Stimulated activated naive CD8-positive, alpha-beta T cell treated with anti-CD3 and anti-CD28 coated beads, Interleukin-15, Interleukin-2, amounts not matched to agents 100 ng/mL and 50 ng/mL, for 24 hours (primary cell): Measurements from ENCODE around the gene MRPL23.

Experiments
- H3K27ac Mint-ChIP-seq: one replicate; pipeline ENCODE4 v1.8.0; 2021; ENCODE audit warnings: mild to moderate bottlenecking, mixed read lengths
- H3K27me3 Mint-ChIP-seq: one replicate; pipeline ENCODE4 v1.8.0; 2021; ENCODE audit warnings: mixed read lengths
- H3K36me3 Mint-ChIP-seq: one replicate; pipeline ENCODE4 v1.8.0; 2021; ENCODE audit warnings: low read depth, mixed read lengths
- H3K4me1 Mint-ChIP-seq: one replicate; pipeline ENCODE4 v1.8.0; 2021; ENCODE audit warnings: low read depth, mixed read lengths
- H3K4me3 Mint-ChIP-seq: one replicate; pipeline ENCODE4 v1.8.0; 2021; ENCODE audit warnings: mild to moderate bottlenecking, mixed read lengths
- H3K9me3 Mint-ChIP-seq: one replicate; pipeline ENCODE4 v1.8.0; 2021; ENCODE audit warnings: mixed read lengths

Gene MRPL23

DNA sequence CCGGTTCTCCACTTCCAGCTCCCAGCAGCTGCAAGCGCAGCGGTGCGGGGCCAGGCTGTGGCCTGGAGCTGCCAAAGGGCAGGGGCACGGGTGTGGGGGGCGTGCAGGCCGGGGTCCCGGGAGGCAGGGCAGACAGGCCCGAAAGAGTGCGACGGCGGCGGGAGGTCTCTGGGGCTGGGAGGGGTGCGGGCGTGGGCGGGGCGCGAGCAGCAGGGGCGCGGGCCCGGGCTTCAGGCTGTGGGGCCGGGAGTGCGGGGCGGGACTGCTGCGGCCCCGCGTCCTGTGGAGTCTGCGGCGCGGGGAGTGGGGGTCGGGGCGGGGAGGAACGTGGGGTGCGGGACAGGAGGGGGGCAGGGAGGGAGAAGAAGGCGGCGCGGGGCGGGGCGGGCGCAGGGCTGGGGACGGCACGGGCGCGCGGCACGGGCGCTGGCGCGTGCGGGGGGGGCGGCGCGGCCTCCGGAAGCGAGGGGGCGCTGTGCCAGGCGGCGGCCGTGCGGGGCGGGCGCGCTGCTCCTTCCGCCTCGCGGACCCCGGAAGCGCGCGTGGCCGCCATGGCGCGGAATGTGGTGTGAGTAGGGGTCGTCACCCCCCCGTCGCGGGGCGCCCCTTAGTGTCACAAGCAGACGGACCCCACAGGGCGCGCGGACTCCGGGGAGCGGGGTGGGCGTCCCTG is at the start of gene MRPL23:
MRPL23 (plus strand) TSS at position 521 of the 673 bp plus-strand sequence; CDS start at position 552, 31 bp downstream.
- H3K27ac Mint-ChIP-seq, result no peak within 1 kb of the TSS
- no peak within 1 kb of the TSS for H3K4me3 Mint-ChIP-seq
- no peaks in the 10 kb centered on the region for H3K36me3 Mint-ChIP-seq

DNA sequence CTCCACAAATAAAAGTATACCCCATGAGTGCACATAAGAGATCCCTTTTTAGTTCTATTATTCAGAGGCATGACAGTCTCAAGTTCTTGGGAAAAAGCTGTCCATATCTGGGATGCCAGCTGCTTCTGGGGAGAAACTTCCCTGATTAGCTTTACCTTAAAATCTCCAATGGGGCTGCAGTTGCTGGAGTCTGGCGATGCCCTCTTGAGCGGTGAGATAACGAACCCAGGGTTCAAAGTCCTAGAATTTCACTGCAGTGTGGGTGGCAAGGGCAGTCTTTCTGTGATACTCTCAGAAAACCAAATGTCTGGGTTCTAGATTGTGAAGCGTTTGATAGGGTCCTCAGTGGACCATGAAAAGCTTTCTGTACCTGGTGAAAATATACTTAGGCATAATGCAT is 48.0 kb upstream of the MRPL23 start:
- peaks cover 12% of the 10 kb centered on the region for H3K27me3 Mint-ChIP-seq
- H3K4me1 Mint-ChIP-seq, result peaks cover 4% of the 10 kb centered on the region
- no peak overlapping the region for H3K27ac Mint-ChIP-seq
- no peaks in the 10 kb centered on the region for H3K36me3 Mint-ChIP-seq
- no peak overlapping the region for H3K4me3 Mint-ChIP-seq
- H3K9me3 Mint-ChIP-seq, result no peaks in the 10 kb centered on the region

More for the DNA sequence above, at the start of gene MRPL23:
- no peaks in the 10 kb centered on the region for H3K4me1 Mint-ChIP-seq
- H3K27me3 Mint-ChIP-seq, result no peaks in the 10 kb centered on the region
- H3K9me3 Mint-ChIP-seq, result no peaks in the 10 kb centered on the region

DNA sequence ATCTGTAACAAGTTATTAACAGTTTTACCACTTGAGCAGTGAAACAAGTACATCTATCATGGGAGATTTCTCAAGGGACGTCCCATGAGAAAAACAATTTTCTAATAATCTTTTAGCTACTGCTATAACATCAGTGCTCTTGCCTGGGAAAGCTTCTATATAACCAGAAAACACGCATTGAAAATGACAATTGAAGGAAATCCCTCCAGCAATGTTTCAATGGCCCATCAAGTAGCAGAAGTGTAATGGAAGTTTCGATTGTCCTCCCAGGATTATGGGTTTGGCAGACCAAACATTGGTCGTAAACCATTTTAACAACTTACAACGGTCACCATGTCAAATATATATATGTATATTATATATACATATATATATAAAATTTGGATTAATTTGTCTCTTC is 47.4 kb upstream of the MRPL23 start:
- no peaks in the 10 kb centered on the region for H3K9me3 Mint-ChIP-seq
- H3K4me1 Mint-ChIP-seq, result peaks cover 4% of the 10 kb centered on the region
- H3K36me3 Mint-ChIP-seq, result no peaks in the 10 kb centered on the region
- no peak overlapping the region for H3K4me3 Mint-ChIP-seq
- H3K27ac Mint-ChIP-seq, result no peak overlapping the region
- peaks cover 12% of the 10 kb centered on the region for H3K27me3 Mint-ChIP-seq

DNA sequence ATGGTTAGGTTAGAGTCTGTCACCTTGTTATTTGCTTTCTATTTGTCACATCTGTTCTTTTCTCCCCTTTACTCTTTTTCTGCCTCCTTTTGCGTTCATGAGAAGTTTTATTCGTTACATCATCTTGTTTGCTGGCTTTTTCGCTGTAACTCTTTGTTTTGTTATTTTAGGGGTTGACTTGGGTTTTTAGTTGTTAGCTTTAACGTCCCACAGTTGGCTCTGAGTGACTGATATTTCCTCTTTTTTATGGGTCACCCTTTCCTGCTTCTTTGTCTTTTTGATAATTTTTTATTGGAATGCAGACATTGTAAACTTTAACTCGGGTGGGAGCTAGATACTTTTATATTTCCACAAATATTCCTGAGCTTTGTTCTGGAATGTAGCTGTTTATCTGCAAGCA is 41.0 kb upstream of the MRPL23 start:
- Mint-ChIP-seq H3K9me3 (no peaks in the 10 kb centered on the region), H3K27ac (no peak overlapping the region), H3K4me1 (no peaks in the 10 kb centered on the region), H3K27me3 (peaks cover 3% of the 10 kb centered on the region), H3K36me3 (no peaks in the 10 kb centered on the region), H3K4me3 (no peak overlapping the region)

DNA sequence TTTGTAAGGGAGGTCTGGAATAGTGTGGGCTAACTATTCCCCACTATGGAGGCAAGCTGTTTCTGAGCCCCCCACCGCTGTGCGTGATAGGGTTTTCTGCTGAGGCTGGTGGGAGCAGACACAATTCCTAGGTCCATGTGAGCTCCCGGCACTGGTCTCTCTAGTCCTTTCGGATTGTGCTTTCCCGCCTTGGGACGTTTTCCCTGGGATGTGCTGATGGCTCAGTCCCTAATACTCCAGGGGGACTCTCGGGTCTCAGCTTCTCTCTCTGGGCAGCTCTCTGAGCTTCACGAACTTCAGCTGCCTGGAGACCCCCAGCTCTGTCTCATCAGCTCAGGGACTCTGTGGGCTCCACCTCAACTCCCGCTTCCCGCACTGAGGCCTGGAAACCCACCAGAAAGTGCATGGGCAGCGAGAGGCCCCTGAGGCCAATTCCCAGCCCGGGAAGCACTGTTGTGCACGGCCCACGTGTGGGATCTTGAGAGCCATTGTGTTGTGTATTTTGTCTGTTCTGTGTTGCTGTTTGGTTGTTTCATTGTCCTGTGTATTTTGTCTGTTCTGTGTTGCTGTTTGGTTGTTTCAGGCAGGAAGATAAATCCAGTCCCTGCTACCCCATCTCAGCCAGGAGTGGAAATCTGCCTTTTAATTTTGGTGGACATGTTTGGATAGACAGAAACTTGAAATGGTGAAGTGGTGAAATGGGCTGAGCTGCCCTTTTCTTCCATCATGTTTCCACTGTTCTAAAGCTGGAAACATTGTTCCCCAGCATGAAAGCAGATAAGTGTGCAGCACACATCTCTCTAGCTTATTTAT is 40.3 kb upstream of the MRPL23 start:
- Mint-ChIP-seq H3K27me3 (peaks cover 3% of the 10 kb centered on the region), H3K36me3 (no peaks in the 10 kb centered on the region), H3K27ac (no peak overlapping the region), H3K4me1 (no peaks in the 10 kb centered on the region), H3K4me3 (no peak overlapping the region), H3K9me3 (no peaks in the 10 kb centered on the region)

DNA sequence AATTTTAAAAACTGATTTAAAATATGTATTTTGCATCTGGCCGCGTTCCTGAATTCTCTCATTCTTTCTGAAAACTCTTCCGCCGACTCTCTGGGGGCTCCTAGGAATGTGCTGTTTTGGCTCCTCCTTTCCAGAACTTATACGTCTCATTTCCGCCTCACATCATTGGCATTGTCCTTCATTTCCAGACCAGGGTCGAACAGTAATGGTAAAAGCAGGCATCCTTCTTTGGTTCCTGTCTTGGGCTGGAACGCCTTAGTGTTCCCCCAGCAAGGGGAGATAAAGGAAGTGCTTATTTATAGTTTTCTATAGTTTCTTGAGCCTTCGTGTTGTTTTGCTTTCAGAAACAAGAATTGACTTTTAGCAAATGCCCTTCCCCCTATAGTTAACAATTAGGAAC is 38.5 kb upstream of the MRPL23 start:
- Mint-ChIP-seq H3K4me3 (no peak overlapping the region), H3K9me3 (no peaks in the 10 kb centered on the region), H3K4me1 (no peaks in the 10 kb centered on the region), H3K36me3 (no peaks in the 10 kb centered on the region), H3K27me3 (peaks cover 5% of the 10 kb centered on the region), H3K27ac (no peak overlapping the region)

DNA sequence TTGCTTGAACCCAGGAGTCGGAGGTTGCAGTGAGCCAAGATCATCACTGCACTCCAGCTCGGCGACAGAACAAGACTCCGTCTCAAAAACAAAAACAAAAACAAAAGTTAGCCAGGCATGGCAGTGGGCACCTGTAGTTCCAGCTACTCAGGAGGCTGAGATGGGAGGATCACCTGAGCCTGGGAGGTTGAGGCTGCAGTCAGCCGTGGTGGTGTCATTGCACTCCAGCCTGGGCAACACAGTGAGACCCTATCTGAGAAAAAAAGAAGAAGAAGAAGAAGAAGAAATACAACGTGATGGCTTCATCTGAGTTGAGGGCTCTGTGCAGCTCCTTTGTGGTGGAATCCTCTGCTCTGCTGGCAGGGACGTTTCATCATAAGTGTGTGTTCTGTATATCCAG is 37.6 kb upstream of the MRPL23 start:
- H3K27ac Mint-ChIP-seq, result no peak overlapping the region
- no peaks in the 10 kb centered on the region for H3K9me3 Mint-ChIP-seq
- H3K4me1 Mint-ChIP-seq, result no peaks in the 10 kb centered on the region
- H3K27me3 Mint-ChIP-seq, result peaks cover 5% of the 10 kb centered on the region
- no peaks in the 10 kb centered on the region for H3K36me3 Mint-ChIP-seq
- no peak overlapping the region for H3K4me3 Mint-ChIP-seq

DNA sequence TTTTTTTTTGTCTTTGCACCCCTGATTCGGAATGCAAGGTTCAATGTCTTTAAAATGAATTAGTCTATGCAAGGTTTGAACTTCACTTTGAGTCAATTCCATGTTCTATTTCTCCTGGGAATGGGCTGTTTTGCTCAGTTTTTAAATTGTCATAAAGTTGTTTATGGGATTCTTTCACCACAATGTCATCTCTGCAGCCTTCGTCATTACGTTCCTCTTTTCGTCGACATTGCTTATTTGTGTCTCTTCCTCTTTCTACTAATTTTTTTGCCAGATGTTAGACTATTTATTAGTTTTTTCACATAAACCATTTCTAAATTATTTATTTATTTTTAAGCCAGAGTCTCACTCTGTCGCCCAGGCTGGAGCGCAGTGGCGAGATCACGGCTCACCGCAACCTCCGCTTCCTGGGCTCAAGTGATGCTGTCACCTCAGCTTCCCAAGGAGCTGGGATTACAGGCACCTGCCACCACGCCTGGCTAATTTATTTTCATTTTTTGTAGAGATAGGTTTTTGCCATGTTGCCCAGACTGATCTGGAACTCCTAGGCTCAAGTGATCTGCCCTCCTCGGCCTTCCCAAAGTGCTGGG is 34.7 kb upstream of the MRPL23 start:
- H3K4me3 Mint-ChIP-seq, result no peak overlapping the region
- peaks cover 13% of the 10 kb centered on the region for H3K4me1 Mint-ChIP-seq
- peaks cover 3% of the 10 kb centered on the region for H3K27me3 Mint-ChIP-seq
- H3K27ac Mint-ChIP-seq, result no peak overlapping the region
- no peaks in the 10 kb centered on the region for H3K36me3 Mint-ChIP-seq
- no peaks in the 10 kb centered on the region for H3K9me3 Mint-ChIP-seq

DNA sequence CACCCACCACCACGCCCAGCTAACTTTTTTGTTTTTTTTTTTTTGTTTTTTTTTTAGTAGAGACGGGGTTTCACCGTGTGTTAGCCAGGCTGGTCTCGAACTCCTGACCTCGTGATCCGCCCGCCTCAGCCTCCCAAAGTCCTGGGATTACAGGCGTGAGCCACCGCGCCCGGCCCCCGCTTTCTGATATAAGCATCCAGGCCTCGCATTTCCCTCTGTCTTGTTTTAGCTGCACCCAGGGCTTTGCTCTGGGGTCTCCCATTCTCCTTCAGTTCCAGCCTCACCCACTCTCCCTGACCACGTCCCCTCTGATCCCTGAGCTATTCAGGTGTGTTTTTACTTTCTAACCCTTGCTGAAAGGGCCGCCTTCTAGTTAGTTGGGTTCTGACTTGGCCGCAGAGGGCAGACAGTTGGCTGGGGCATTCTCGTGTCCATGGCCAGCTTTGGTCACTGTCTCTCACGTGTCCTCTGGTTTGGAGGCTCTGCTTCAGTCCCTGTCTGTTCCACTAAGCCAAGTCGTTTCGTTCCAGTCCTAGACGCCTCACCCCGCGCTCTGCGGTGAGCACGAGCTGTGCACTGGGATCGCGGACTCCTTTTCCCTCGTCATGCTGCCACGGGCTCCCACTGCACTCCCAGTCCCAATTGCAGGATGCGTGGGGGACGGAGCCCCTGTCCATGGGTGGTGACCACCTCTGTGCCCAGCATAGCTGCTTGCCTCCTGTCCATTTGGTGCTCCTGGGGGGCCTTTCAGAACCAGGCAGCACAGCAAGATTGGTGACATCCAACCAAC is 33.7 kb upstream of the MRPL23 start:
- Mint-ChIP-seq H3K9me3 (no peaks in the 10 kb centered on the region), H3K4me3 (no peak overlapping the region), H3K27me3 (peaks cover 3% of the 10 kb centered on the region), H3K4me1 (peaks cover 13% of the 10 kb centered on the region), H3K36me3 (no peaks in the 10 kb centered on the region), H3K27ac (no peak overlapping the region)

DNA sequence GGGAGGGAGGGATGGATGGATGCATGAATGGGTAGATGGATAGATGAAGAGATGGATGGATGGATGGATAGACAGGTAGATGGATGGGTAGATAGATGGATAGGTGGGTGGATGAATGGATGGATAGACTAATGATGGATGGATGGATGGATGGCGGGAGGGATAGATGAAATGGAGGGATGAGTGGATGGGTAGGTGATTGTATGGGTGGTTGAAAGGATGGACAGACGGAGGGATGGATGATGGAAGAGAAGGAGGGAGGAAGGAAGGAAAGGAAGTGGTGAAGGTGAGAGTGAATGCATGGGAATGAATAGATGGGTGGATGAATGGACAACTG is 31.4 kb upstream of the MRPL23 start:
- Mint-ChIP-seq H3K36me3 (no peaks in the 10 kb centered on the region), H3K27me3 (peaks cover 3% of the 10 kb centered on the region), H3K9me3 (no peaks in the 10 kb centered on the region), H3K4me3 (no peak overlapping the region), H3K27ac (no peak overlapping the region), H3K4me1 (peaks cover 13% of the 10 kb centered on the region)

DNA sequence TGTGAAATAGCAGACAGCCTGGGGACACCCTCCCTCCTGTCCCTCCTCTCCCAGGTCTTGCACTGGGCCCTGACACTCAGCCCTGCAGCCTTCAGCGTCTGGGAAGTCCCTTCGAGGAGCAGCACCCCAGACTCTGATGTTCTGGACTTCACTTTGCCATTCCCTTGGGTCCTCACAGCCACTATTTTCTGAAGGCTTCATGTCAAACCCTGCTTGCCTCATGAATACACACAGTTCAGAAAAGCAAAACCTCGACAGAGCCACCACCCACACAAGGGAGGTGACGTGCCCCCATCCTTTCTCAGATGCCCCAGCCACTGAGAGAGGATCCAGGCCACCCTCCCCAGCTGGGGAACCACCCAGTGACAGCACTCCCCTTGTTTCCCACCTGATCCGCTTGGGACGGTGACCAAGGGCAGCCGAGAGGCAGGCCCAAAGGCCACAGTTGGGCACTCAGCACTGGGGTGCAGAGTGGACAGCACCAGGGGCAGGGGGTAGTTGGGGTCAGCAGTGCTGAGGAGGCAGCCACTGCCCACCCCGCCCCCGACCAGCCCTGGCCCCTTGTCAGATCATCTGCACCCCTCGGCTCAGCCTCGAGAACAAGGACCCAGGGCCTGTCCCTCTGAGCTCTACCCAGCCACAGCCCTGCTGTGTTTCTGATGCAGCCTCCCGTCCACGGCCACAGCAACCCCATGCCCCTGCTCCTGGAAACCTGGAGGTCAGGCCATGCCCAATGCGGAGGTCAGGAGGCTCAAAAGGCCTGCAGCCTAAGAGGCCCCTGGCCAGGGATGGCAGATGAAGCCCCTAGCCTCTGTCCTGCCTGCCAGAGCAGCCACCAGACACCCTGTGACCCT is 30.8 kb upstream of the MRPL23 start:
- Mint-ChIP-seq H3K36me3 (no peaks in the 10 kb centered on the region), H3K9me3 (no peaks in the 10 kb centered on the region), H3K27ac (no peak overlapping the region)

DNA sequence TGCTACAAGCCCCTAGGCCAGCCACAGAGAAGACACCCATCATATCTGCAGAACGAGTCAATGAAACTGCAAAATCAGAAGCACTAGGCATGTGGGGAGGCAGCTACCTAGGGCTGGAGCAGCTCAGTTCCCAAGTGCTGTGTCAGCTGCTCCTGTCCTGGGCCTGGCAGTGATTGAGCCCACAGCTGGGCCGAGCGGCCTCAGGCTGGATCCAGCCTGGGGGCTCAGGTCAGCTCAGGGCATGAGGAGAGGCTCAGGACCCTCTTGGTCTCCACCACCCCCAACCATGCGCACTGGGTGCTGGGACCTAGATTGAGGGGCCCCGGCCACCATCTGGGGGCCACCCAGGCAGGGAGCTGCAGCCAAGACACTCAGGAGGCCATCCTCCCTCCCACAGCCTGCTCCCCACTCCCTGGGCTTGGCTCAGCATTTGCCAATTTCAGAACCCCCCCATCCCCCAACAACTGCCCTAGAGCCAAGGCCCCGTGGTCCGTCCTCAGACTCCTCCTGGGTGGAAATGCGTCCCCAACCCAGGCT is 30.1 kb upstream of the MRPL23 start:
- peaks cover 13% of the 10 kb centered on the region for H3K4me1 Mint-ChIP-seq
- H3K36me3 Mint-ChIP-seq, result no peaks in the 10 kb centered on the region
- no peak overlapping the region for H3K27ac Mint-ChIP-seq
- H3K27me3 Mint-ChIP-seq, result peaks cover 3% of the 10 kb centered on the region
- no peak overlapping the region for H3K4me3 Mint-ChIP-seq
- no peaks in the 10 kb centered on the region for H3K9me3 Mint-ChIP-seq

More for the DNA sequence above, 30.8 kb upstream of the MRPL23 start:
- Mint-ChIP-seq H3K27me3 (peaks cover 3% of the 10 kb centered on the region), H3K4me1 (peaks cover 13% of the 10 kb centered on the region), H3K4me3 (no peak overlapping the region)

DNA sequence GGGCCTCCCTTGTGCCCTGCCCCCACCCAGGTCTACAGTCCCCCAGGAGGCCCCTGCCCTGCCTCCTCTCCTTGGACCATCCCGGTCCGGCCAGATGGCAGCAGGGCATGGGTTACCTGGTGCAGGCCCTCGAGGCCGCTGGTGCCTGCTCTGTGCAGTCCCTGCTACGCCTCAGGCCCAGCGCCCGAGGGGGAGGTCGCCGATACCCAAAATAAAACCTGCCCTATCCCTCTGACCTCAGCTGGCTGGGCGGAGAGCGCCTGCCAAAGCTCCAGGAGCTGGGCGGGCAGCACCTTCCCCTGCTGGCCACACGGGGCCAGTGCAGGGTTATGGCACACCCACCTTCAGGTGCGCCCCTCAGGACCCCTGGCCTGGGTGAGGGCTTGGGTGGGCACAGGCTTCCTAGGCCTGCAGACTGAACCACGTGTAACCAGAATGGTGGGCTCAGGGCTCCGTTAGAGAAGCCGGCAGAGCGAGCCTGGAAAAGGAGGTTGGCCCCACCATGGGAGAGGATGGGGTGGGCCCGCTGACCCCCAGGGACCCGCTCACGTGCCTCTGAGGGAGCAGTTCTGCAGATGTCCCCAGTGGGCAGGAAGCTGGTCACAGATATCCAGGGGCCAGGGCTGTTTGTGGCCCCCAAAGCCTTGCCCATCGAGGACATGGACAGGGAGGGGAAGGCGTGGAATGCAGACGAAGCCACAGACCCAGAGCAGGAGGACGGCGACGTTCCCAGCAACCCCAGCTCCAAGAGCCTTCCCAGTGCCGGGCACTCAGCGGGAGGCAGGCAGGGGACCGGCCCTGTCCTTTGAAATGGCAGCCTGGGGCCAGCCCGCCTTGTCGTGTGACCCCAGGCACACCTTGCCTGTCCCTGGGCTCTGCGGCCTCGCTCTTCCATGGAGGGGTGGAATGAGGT is 29.4 kb upstream of the MRPL23 start:
- no peaks in the 10 kb centered on the region for H3K9me3 Mint-ChIP-seq
- H3K36me3 Mint-ChIP-seq, result no peaks in the 10 kb centered on the region
- no peak overlapping the region for H3K4me3 Mint-ChIP-seq
- H3K4me1 Mint-ChIP-seq, result peaks cover 13% of the 10 kb centered on the region
- no peak overlapping the region for H3K27ac Mint-ChIP-seq
- no peaks in the 10 kb centered on the region for H3K27me3 Mint-ChIP-seq
